HUDEP-2 (cell line): Measurements from ENCODE around the gene COPS8.

Experiments
- DNase-seq, 76 experiments: peaks; one replicate each; lab custom pipeline; 2025; ENCODE audit not compliant: unreplicated experiment in 76 of 76; lab: John Stamatoyannopoulos, UW

COPS8 gene

GRCh38 chr2:237129625-237130263, 44.1 kb downstream of the COPS8 start:
- no peak for DNase-seq

GRCh38 chr2:237130562-237131421, 45.1 kb downstream of the COPS8 start:
- no peak for DNase-seq

- DNase-seq, result no peak
Measured at GRCh38 chr2:237131749-237132533, 46.3 kb downstream of the COPS8 start.

GRCh38 chr2:237132799-237133198, 47.1 kb downstream of the COPS8 start:
- DNase-seq, result peak in 3 of 76 experiments; percentile 2 to 26 (median 9)

- no peak for DNase-seq
Measured at GRCh38 chr2:237134321-237135230, 48.9 kb downstream of the COPS8 start.

- no peak for DNase-seq
Measured at GRCh38 chr2:237136824-237137223, 51.1 kb downstream of the COPS8 start.

GRCh38 chr2:237137626-237138323, 52.1 kb downstream of the COPS8 start:
- DNase-seq, result no peak

GRCh38 chr2:237139123-237139675, 53.5 kb downstream of the COPS8 start:
- DNase-seq, result no peak

- no peak for DNase-seq
Measured at GRCh38 chr2:237140689-237141285, 55.1 kb downstream of the COPS8 start.

- no peak for DNase-seq
Measured at GRCh38 chr2:237141571-237142051, 55.9 kb downstream of the COPS8 start.

- no peak for DNase-seq
Measured at GRCh38 chr2:237143118-237143517, 57.4 kb downstream of the COPS8 start.

GRCh38 chr2:237143676-237144440, 58.2 kb downstream of the COPS8 start:
- DNase-seq, result no peak

GRCh38 chr2:237144516-237144915, 58.8 kb downstream of the COPS8 start:
- no peak for DNase-seq

- DNase-seq, result no peak
Measured at GRCh38 chr2:237147317-237147716, 61.6 kb downstream of the COPS8 start.

- DNase-seq, result no peak
Measured at GRCh38 chr2:237148624-237149023, 62.9 kb downstream of the COPS8 start.

- DNase-seq, result no peak
Measured at GRCh38 chr2:237149425-237149824, 63.7 kb downstream of the COPS8 start.
